Testis (tissue), 2 donors: Measurements from ENCODE around the gene PLEKHA4.

Experiments used
- POLR2A ChIP-seq: fragments of 450-650 bp; IDR thresholded peaks from one replicate; pipeline ENCODE4 v1.6.1; 2017; ENCODE audit warnings: antibody characterized with exemption, mild to moderate bottlenecking, moderate library complexity
- TF ChIP-seq, protein P1 (sequence below), 3 experiments: fragments of 450-650 bp in 2 of 3; fragments of 200-600 bp in 1 of 3; sonication (generic) in 1 of 3; IDR thresholded peaks; one replicate each; pipeline ENCODE4 v1.5.1; 2016 to 2019; ENCODE audit warnings: antibody characterized with exemption in 3 of 3, mild to moderate bottlenecking in 2 of 3, moderate library complexity in 1 of 3

DNA sequence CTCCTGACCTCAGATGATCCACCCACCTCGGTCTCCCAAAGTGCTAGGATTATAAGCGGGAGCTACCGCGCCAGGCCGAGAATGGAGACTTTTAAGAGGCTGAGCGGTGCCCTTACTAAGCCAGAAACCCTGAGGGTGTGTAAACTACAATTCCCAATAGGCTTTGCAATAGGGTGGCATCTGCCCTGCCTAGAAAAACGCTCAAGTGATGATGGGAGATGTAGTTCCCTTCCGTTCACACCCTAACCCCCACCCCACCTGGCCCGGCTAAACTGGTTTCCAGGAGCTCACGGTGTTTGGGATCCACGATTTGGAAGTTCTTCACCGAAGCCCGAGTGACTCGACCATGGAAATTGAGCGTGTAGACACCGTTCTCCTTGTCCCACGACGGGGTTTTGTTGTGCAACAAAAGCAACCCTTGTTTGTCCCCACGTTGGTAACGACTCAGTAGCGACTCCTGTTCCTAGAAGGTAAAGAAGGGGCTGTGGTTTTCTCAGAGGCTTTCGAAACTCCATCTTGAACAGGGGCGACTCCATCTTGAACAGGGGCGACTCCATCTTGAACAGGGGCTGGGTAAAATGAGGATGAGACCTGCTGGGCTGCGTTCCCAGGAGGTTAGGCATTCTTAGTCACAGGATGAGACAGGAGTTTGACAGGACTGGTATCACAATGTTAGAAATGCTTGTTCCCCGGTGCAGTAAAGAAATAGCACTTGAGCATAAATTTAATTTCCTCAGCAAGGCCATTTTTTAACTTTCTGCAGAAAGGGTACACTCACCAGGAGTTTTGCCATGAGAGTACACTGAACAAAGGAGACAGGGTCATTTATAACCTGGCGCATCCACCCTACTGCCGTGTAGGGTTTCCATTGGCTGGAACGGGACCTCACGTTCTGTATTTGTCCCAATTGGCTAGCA, 13.6 kb upstream of the PLEKHA4 start:
- TF ChIP-seq, protein P1, sequence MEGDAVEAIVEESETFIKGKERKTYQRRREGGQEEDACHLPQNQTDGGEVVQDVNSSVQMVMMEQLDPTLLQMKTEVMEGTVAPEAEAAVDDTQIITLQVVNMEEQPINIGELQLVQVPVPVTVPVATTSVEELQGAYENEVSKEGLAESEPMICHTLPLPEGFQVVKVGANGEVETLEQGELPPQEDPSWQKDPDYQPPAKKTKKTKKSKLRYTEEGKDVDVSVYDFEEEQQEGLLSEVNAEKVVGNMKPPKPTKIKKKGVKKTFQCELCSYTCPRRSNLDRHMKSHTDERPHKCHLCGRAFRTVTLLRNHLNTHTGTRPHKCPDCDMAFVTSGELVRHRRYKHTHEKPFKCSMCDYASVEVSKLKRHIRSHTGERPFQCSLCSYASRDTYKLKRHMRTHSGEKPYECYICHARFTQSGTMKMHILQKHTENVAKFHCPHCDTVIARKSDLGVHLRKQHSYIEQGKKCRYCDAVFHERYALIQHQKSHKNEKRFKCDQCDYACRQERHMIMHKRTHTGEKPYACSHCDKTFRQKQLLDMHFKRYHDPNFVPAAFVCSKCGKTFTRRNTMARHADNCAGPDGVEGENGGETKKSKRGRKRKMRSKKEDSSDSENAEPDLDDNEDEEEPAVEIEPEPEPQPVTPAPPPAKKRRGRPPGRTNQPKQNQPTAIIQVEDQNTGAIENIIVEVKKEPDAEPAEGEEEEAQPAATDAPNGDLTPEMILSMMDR (IDR thresholded peaks at IDR 0.05) = no peak
- no peak for TF ChIP-seq POLR2A
